Ectodermal cell (in vitro differentiated cells): ENCODE results near the gene PYGM.

Experiments used
- H3K27ac ChIP-seq: 2 replicates; pipeline ENCODE4 v1.7.0; 2013; ENCODE audit warnings: mild to moderate bottlenecking, low read depth, low read length; ENCODE audit not compliant: insufficient read depth, poor library complexity, severe bottlenecking
- H3K27me3 ChIP-seq: 2 replicates; pipeline ENCODE4 v1.7.0; 2013; ENCODE audit warnings: mild to moderate bottlenecking, low read length; ENCODE audit not compliant: insufficient read depth, control insufficient read depth, poor library complexity, severe bottlenecking
- H3K36me3 ChIP-seq: one replicate; pipeline ENCODE4 v1.7.0; 2013; ENCODE audit warnings: low read length; ENCODE audit not compliant: control insufficient read depth, insufficient read depth
- H3K4me1 ChIP-seq: one replicate; pipeline ENCODE4 v1.7.0; 2013; ENCODE audit warnings: low read length; ENCODE audit not compliant: control insufficient read depth, insufficient read depth
- H3K4me3 ChIP-seq: 2 replicates; pipeline ENCODE4 v1.7.0; 2013; ENCODE audit warnings: low read depth, low read length, control low read depth; ENCODE audit not compliant: insufficient read depth
- H3K9me3 ChIP-seq: 2 replicates; pipeline ENCODE4 v1.7.0; 2013; ENCODE audit warnings: mild to moderate bottlenecking, low read length, moderate library complexity; ENCODE audit not compliant: control insufficient read depth
- WGBS, 2 experiments: methylation state at CpG; one replicate each; pipeline ENCODE4 v1.1.7; 2013; ENCODE audit warnings: missing lambda C conversion rate in 2 of 2; 5-methylcytosine and 5-hydroxymethylcytosine counted together

Gene PYGM

DNA sequence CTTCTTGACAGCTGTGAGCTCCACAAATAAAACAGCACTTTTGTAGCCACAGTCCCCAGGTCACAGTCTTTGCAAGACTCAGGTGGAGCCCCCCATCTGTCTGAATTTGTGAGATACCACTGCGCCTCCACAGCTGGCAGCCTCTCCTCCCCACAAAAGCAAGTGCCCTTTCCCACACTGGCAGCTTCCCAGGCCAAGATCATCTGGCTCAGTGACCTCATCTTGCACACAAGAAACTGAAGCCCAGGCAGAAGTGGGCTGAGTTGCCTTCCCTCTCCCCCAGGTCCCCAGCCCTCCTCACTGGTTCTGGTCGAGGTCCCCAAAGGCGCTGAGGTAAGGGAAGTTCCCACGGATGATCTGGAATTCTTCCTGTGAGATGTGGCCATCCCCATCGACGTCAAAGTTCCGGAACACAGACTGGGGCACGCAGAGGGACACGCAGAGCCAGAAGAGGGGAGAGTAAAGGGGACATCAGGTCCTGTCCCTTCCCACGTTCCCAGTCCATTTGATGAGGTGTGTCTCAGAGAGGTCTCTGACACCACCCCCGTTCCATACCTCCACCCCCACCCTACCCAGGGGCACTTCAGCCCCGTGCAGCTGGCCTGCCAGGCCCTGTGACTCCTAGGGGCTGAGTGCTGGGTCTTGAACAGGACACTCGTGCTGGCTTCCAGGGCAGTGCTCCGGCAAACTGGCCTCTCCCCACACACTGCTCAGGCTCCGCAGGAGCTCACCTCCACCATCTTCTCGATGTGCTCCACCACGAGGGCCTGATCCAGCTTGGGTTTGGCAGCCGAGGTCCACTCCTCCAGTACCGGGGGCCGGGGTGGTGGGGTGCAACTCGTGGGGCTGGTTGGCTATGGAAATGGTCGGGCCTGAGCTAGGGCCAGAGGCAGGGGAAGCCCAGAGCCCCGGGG lies 24.7 kb downstream of the PYGM start:
- H3K27ac ChIP-seq, result no peak overlapping the region
- WGBS, 2 experiments, result 90 to 92% methylated on average over 23 of the region's 23 CpGs
- H3K36me3 ChIP-seq, result no peaks in the 10 kb centered on the region

DNA sequence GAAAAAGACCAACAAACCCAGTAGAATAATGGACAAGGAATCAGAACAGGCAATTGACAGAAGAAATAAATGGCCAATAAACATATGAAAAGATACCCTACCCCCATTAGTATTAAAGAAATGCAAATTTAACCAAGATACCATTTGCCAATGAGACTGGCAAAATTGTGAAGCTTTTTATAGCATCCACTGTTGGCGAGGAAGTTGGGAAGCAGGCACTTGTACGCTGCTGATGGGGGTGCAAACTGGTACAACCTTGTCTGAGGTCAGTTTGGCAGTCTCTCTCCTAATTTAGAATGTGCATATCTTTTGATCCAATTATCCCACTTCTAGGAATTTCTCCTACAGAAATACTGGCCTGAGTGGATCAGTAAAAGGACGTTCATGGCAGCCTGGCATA lies 28.2 kb downstream of the PYGM start:
- H3K4me3 ChIP-seq, result no peak overlapping the region
- H3K4me1 ChIP-seq, result peaks cover 2% of the 10 kb centered on the region
- H3K9me3 ChIP-seq, result no peaks in the 10 kb centered on the region
- H3K27me3 ChIP-seq, result no peaks in the 10 kb centered on the region
- no peaks in the 10 kb centered on the region for H3K36me3 ChIP-seq
- H3K27ac ChIP-seq, result no peak overlapping the region
- WGBS, 2 experiments, result 94 to 95% methylated on average over 3 of the region's 3 CpGs

More for the DNA sequence above, 24.7 kb downstream of the PYGM start:
- peaks cover 3% of the 10 kb centered on the region for H3K27me3 ChIP-seq
- H3K9me3 ChIP-seq, result no peaks in the 10 kb centered on the region
- no peaks in the 10 kb centered on the region for H3K4me1 ChIP-seq
- H3K4me3 ChIP-seq, result no peak overlapping the region

DNA sequence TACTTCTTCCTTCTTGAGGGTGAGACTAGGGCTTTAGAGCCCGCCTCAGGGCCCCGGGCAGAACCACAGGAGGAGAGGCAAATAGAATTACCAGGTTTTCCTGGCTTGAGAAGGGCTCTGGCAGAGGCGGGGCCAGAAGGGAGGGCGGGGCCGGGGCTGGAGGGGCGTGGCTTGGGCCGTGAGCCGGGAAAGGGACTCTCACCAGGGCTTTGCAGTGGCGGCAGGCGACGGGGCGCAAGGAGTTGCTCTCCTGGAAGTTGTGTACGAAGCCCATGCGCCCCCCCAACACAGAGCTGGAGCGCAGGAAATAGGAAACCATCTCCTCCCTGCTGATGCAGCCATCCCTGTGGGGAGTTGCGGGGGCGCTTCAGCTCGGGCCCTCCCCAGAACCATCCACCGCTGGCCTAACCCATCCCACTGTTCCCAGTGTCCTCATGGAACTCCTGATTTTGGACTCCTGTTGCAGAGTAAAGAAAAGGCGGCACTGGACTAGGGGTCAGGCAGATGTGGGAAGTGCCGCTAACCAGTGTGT lies 29.9 kb downstream of the PYGM start:
- H3K9me3 ChIP-seq, result no peaks in the 10 kb centered on the region
- H3K27me3 ChIP-seq, result no peaks in the 10 kb centered on the region
- H3K4me1 ChIP-seq, result peaks cover 18% of the 10 kb centered on the region
- no peak overlapping the region for H3K27ac ChIP-seq
- WGBS, 2 experiments, result 27 to 28% methylated on average over 21 of the region's 21 CpGs
- H3K36me3 ChIP-seq, result no peaks in the 10 kb centered on the region
- H3K4me3 ChIP-seq, result no peak overlapping the region

DNA sequence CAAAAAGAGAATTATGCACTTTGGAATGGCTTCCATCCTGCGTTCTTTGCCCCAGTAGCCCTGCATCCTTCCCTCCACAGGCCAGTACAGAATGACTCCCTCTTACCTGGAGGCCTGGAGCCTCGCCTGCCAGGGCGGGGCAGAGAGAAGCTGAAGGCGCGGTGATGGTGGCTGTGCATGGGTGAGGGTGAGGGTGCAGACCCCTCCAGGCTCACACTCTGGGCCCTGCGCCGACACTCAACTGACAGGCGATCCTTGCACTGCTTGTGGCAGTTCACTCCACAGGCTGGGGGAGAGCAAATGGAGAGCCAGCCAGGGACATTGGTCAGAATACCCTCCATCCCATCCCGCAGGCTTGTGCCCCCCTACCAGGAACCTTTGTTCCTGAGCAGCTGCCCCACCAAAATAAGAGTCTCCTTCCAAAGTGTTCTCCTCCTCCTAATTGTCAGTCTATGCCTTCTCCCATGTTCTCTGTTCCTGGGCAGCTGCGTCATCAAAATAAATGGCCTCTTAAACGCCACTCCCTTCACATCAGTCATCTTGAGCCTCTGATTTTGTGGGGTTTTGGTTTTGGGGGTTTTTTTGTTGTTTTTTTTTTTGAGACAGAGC lies 30.9 kb downstream of the PYGM start:
- no peak overlapping the region for H3K27ac ChIP-seq

DNA sequence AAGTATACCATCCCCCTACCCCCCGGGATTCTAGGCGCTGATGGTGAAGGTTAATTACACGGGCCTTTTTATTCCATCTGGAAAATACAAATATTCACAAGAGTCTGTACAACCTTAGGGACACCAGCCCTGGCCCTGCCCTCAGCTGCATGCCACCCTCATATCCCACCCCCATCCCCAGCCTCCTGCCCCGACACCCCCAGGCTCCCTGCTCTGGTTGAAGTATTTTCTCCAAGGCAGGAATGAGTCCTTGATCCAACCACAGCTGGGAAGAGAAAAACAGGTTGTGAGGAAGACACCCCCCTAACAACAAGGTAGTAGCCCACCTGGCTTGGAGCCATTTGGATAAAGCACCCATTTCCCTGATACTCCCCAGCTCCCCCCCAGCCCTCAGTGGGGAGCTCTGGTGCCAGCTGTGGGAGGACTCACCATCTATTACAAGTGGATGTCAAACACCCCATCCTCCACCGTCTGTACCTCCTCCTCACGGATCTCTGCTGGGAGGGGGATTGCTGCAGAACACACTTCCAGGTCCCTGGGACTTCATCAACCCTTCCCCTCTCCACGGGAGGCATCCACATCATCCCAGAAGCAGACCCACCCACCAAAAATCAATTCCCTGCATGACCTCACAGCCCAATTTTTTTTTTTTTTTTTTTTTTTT lies 32.8 kb downstream of the PYGM start:
- Histone ChIP-seq H3K27me3 (peaks cover 7% of the 10 kb centered on the region), H3K4me1 (peaks cover 18% of the 10 kb centered on the region), H3K36me3 (no peaks in the 10 kb centered on the region), H3K9me3 (no peaks in the 10 kb centered on the region), H3K4me3 (no peak overlapping the region), H3K27ac (no peak overlapping the region)
- 75 to 85% methylated on average over 7 of the region's 7 CpGs for WGBS, 2 experiments

More for the DNA sequence above, 30.9 kb downstream of the PYGM start:
- Histone ChIP-seq H3K27me3 (no peaks in the 10 kb centered on the region), H3K36me3 (no peaks in the 10 kb centered on the region), H3K4me1 (peaks cover 18% of the 10 kb centered on the region), H3K9me3 (no peaks in the 10 kb centered on the region), H3K4me3 (no peak overlapping the region)
- WGBS, 2 experiments, result 91 to 94% methylated on average over 10 to 11 of the region's 11 CpGs

DNA sequence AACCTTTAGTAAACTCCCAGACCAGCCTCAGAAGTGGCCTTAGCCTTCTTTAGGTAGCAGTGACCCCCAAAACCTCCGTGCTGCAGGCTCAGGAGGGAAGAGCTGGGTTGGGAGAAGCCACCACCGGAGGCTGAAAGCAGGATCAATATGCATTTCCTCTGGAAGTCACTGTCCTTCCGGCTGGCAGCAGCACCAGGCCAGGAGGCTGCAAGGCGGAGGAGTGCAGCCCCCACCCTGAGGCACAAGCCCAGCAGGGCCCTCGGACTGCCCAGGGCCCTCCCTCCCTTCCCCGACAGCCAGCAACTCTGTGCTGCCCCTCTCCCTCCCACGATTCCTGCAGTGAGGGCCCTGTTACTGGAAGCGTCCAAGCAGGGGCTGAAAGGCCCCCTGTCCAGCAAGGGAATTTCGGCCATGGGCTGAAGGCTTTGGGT lies 33.5 kb downstream of the PYGM start:
- 25 to 26% methylated on average over 9 of the region's 9 CpGs for WGBS, 2 experiments
- no peaks in the 10 kb centered on the region for H3K9me3 ChIP-seq
- no peaks in the 10 kb centered on the region for H3K36me3 ChIP-seq
- H3K4me1 ChIP-seq, result peaks cover 18% of the 10 kb centered on the region
- H3K27me3 ChIP-seq, result peaks cover 15% of the 10 kb centered on the region
- no peak overlapping the region for H3K27ac ChIP-seq
- H3K4me3 ChIP-seq, result no peak overlapping the region

DNA sequence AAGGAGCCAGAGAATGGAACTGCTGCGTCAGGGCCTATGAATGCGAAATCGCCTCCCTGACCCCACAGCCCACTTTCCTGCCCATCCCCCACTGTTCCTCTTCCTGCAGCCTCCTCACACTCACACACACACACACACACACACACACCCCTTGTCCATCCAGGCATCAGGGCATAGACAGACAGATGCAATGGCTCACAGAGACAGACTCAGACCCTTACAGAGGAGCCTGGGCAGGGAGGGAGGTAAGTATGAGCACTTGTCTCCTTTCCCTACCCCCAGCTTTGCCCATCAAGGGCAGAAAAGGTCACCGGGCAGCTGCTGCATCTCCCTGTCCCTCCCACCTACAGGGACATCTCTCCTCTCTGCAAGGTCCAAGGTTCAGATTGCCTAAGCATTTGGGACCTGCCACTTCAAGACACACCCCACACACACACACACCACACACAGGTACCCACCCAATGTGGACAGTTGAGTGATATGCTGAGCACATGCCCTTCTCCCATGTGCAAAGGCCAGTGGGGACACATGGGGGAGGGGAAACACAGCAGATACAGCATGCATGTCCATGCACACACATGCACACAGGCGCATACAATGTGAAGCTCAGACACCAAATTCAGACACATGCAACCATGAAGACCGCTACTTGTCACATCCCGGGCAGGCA lies 34.8 kb downstream of the PYGM start:
- Histone ChIP-seq H3K4me3 (no peak overlapping the region), H3K27me3 (peaks cover 27% of the 10 kb centered on the region), H3K4me1 (peaks cover 18% of the 10 kb centered on the region), H3K9me3 (no peaks in the 10 kb centered on the region), H3K36me3 (no peaks in the 10 kb centered on the region), H3K27ac (no peak overlapping the region)
- WGBS, 2 experiments, result 75 to 83% methylated on average over 7 of the region's 7 CpGs

DNA sequence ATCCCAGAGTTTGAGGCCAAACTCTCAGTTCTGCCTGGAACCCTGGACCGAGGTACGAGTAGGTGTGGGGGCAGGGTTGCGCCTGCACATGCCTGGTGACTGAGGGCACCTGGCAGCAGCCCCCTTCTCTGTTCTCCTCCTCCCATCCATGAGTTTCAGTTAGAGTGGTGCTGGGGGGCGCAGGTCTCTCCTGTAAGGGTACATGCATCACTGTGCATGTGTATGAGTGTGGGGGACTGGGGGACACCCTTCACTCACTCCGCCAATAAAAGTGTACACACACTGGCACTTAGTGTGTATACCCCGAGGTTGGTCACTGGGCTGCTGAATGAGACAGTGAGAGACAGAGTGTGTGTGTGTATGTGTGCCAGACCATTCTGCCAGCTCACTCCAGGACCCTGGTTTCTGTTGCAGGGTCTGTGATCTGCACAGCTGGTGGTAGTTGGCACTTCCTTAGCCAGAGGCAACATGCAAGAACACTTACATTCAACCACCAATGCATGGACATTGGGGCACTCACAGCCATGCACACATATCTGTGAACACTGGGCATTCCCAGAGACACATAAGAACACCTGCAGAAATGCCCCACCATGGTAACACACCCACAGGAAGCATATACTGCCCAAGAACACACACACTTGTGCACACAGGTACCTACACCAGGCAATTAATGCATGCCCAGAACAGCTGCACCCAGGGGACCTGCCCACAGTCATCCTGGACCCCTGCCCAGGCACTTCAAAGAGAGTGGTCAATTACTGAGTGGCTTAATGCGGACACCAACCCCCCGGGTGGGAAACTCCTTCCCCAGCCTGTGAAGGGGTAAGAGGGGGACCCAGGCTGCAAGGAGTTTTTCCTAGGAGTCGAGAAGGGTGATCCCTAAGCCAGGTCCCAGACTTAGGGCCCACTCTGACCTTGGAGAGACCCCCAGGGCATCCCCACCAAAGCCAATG lies 35.6 kb downstream of the PYGM start:
- Histone ChIP-seq H3K27ac (no peak overlapping the region), H3K4me3 (no peak overlapping the region), H3K4me1 (peaks cover 18% of the 10 kb centered on the region), H3K9me3 (no peaks in the 10 kb centered on the region), H3K36me3 (no peaks in the 10 kb centered on the region), H3K27me3 (peaks cover 30% of the 10 kb centered on the region)
- WGBS, 2 experiments, result 74 to 79% methylated on average over 9 of the region's 9 CpGs
